A549 (cell line): ENCODE results near the gene TSEN34. TPM values are rescaled to one million over a fixed set of nuclear protein-coding genes. Genes with fewer than 3 reads are reported as not detected.

ENCODE experiments used
- ATAC-seq, 2 experiments: fragments of 200-7000 bp in 1 of 2; fragments of >200 bp in 1 of 2; cut with Nextera tagmentation in 1 of 2; cut with Tn5 transposase in 1 of 2; 3 replicates each; pipeline versions ENCODE4 v1.8.0 to v1.9.1; 2018 to 2020; ENCODE audit warnings: mild to moderate bottlenecking in 1 of 2, moderate library complexity in 1 of 2
- CTCF ChIA-PET: fragments of 300-600 bp; sonication (Branson Sonifier 250); formaldehyde crosslinking; extraction: SDS; loops from one replicate; lab custom pipeline; 2021; ENCODE audit warnings: antibody characterized with exemption, inconsistent platforms; lab: Yijun Ruan, JAX
- POLR2A ChIA-PET: fragments of 350-600 bp; formaldehyde crosslinking; extraction: SDS; loops from one replicate; lab custom pipeline; 2021; ENCODE audit warnings: antibody characterized with exemption, inconsistent platforms; lab: Yijun Ruan, JAX
- DNase-seq, 2 experiments: peaks; one replicate each; pipeline versions ENCODE4 v3.0.0 to v3.0.0-alpha.2; 2011 to 2016; ENCODE audit warnings: low read depth in 1 of 2, low spot score in 1 of 2
- FAIRE-seq: peaks from 2 replicates; lab custom pipeline; 2011; peaks lifted over from hg19 to GRCh38; lab: Jason Lieb, UNC
- H3K27ac ChIP-seq, 2 experiments: fragments of >200 bp; sonication (Bioruptor Twin); formaldehyde crosslinking; 3 replicates each; pipeline ENCODE4 v1.5.1; 2016 to 2017
- H3K4me1 ChIP-seq: fragments of >200 bp; sonication (Bioruptor Twin); formaldehyde crosslinking; 3 replicates; pipeline ENCODE4 v1.6.1; 2016
- H3K4me2 ChIP-seq: fragments of >200 bp; sonication (Bioruptor Twin); formaldehyde crosslinking; 3 replicates; pipeline ENCODE4 v1.6.1; 2016
- H3K4me3 ChIP-seq: fragments of >200 bp; sonication (Bioruptor Twin); formaldehyde crosslinking; 3 replicates; pipeline ENCODE4 v1.5.1; 2016
- H3K9me3 ChIP-seq: fragments of >200 bp; sonication (Bioruptor Twin); formaldehyde crosslinking; 3 replicates; pipeline ENCODE4 v1.6.1; 2016
- BHLHE40 ChIP-seq: IDR thresholded peaks from 2 replicates; pipeline ENCODE4 v1.6.1; 2012; ENCODE audit warnings: low read depth, low read length, inconsistent platforms
- EP300 ChIP-seq, 2 experiments: fragments of >200 bp; sonication (Bioruptor Twin); formaldehyde crosslinking; IDR thresholded peaks; 2 replicates in 1 of 2; 3 replicates in 1 of 2; pipeline ENCODE4 v1.6.1; 2016 to 2017
- FOSL2 ChIP-seq, 2 experiments: fragments of 450-650 bp in 1 of 2; fragments of >200 bp in 1 of 2; sonication (Bioruptor Twin) in 1 of 2; formaldehyde crosslinking; IDR thresholded peaks; 2 replicates each; pipeline versions ENCODE4 v1.5.0 to v1.6.1; 2016 to 2020; ENCODE audit warnings: mild to moderate bottlenecking in 1 of 2, moderate library complexity in 1 of 2
- HEYL ChIP-seq: fragments of 250-450 bp; sonication (Bioruptor Pico); IDR thresholded peaks from 2 replicates; pipeline ENCODE4 v1.8.0; 2021; ENCODE audit warnings: mild to moderate bottlenecking, moderate library complexity
- MAZ ChIP-seq: fragments of 150-350 bp; IDR thresholded peaks from 2 replicates; pipeline ENCODE4 v1.6.1; 2014; ENCODE audit warnings: antibody characterized with exemption, low read depth, low read length, borderline replicate concordance
- MYC ChIP-seq: IDR thresholded peaks from 2 replicates; pipeline ENCODE4 v1.6.1; 2012; ENCODE audit warnings: mild to moderate bottlenecking, inconsistent platforms, low read length, improper control_type of control experiment, borderline replicate concordance
- PHF8 ChIP-seq: fragments of 200-600 bp; sonication (generic); IDR thresholded peaks from 2 replicates; pipeline ENCODE4 v1.6.1; 2016; ENCODE audit warnings: low read depth, mild to moderate bottlenecking, antibody characterized with exemption, moderate library complexity, borderline replicate concordance
- POLR2A ChIP-seq: IDR thresholded peaks from 2 replicates; pipeline ENCODE4 v1.6.1; 2012; ENCODE audit warnings: mild to moderate bottlenecking, low read length
- POLR2AphosphoS2 ChIP-seq: conservative IDR thresholded peaks from 2 replicates; pipeline ENCODE4 v1.6.1; 2012; ENCODE audit warnings: low read length, improper control_type of control experiment, inconsistent platforms
- RFX5 ChIP-seq: fragments of 450-650 bp; IDR thresholded peaks from 2 replicates; pipeline ENCODE4 v1.7.1; 2014; ENCODE audit warnings: antibody characterized with exemption, mild to moderate bottlenecking, moderate library complexity
- ZFP36 ChIP-seq: fragments of 450-650 bp; IDR thresholded peaks from 2 replicates; pipeline ENCODE4 v1.6.1; 2014; ENCODE audit warnings: borderline replicate concordance; ENCODE audit not compliant: partially characterized antibody
- ZNF302 ChIP-seq: fragments of 250-450 bp; sonication (Bioruptor Pico); IDR thresholded peaks from 2 replicates; pipeline ENCODE4 v1.9.0; 2021; ENCODE audit warnings: inconsistent platforms, mild to moderate bottlenecking, moderate library complexity
- WGBS: methylation state at CpG from one replicate; pipeline ENCODE4 v1.1.6; 2017; ENCODE audit errors: missing lambda C conversion rate; 5-methylcytosine and 5-hydroxymethylcytosine counted together
- polyA plus RNA-seq, 4 experiments: library from polyadenylated mRNA; depleted of rRNA in 3 of 4; stranded (reverse); fragments of >200 nt; fragmentation: RNase III in 1 of 4; extraction: RNeasy Plus Mini Kit Qiagen cat#74134 plus additional on column Dnase treatment in 1 of 4; gene quantifications; 2 replicates in 3 of 4; 3 replicates in 1 of 4; pipeline ENCODE4 v1.2.3, GENCODE V29; 2011 to 2017
- TF ChIP-seq, protein P1 (sequence below): fragments of >200 bp; sonication (Bioruptor Twin); formaldehyde crosslinking; IDR thresholded peaks from 2 replicates; pipeline ENCODE4 v1.6.1; 2016
- TF ChIP-seq, protein P2 (sequence below): fragments of >200 bp; sonication (Bioruptor Twin); formaldehyde crosslinking; IDR thresholded peaks from 3 replicates; pipeline ENCODE4 v1.5.1; 2016

TSEN34 gene
- polyA plus RNA-seq, 2 of the 4 experiments (the other 2 are of a cell fraction), result 53.4 to 90.9 TPM

DNA sequence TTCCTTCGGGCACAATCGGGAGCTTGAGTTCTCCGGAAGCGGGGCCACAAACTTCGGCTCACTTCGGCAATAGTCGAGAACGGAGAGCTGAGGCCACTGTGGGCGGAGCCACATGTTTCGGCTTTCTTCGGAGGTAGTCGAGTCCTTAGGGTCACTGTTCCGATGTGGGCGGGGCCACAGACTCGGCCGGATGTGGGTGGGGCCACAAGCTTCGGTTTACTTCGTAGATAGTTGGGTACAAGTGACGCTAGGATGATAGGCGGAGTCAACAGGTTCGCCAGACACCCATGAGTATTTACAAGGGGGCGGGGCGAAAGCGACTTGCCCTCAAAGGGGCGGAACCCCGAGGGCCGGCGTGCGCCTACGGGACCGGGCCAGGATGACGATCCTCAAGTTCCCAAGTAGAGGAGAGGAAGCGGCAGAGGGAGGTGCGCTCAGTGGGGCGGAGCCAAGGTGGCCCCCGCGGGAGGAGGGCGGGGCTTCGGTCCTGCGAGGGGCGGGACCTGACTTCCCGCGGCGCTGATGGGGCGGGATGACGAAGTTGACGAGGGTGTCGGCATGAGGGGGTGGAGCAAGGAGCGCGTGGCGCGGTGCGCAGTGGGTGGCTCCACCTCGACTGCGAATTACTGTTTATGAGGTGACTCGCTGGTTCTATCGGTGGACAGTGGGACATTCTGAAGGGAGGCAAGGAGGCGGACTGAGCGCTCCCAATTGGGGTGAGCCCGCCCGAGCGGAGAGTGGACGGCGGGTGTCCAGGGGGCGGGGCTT, 1.2 kb upstream of the TSEN34 start (continued):
- TF ChIP-seq, protein P1, sequence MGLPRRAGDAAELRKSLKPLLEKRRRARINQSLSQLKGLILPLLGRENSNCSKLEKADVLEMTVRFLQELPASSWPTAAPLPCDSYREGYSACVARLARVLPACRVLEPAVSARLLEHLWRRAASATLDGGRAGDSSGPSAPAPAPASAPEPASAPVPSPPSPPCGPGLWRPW, result no peak
- TF ChIP-seq HEYL (no peak), RFX5 (peak; percentile 80; the same call in 1 of the 2 replicates), POLR2AphosphoS2 (no peak), PHF8 (peak; percentile 77; the same call in 1 of the 2 replicates), MAZ (peak; percentile 43; the same call in 1 of the 2 replicates), POLR2A (peak; percentile 51), BHLHE40 (no peak), EP300 (IDR thresholded peaks at IDR 0.05) (no peak)

DNA sequence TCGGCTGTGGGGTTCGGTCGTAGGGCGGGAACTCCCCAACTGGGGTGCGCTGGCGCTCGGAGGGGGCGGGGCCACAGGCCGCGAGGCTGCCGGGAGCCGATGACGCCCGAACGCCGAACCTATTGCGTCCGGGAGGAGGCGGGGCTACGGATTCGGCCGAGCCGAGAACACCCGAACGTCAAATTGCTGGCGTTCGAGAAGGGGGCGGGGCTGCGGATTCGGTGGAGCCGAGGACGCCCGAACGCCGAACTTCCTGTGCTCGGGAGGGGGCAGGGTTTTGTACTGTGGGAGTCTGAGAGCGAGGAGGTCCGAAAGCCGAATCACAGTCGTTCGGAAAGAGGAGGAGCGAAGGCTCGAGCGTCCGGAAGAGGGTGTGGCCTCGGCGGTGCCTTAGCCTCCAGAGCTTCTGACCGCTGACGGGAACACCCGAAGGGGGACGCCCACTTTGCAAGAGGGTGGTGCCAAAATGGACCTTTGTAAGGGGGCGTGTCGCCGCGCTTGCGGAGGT, 551 bp upstream of the TSEN34 start:
- no peak for TF ChIP-seq ZFP36
- no peak for TF ChIP-seq FOSL2 (IDR thresholded peaks at IDR 0.05)
- no peak for TF ChIP-seq FOSL2 (CRISPR knock-in tag; IDR thresholded peaks at IDR 0.05)
- peak; percentile 16 for TF ChIP-seq MYC
- TF ChIP-seq, protein P2, sequence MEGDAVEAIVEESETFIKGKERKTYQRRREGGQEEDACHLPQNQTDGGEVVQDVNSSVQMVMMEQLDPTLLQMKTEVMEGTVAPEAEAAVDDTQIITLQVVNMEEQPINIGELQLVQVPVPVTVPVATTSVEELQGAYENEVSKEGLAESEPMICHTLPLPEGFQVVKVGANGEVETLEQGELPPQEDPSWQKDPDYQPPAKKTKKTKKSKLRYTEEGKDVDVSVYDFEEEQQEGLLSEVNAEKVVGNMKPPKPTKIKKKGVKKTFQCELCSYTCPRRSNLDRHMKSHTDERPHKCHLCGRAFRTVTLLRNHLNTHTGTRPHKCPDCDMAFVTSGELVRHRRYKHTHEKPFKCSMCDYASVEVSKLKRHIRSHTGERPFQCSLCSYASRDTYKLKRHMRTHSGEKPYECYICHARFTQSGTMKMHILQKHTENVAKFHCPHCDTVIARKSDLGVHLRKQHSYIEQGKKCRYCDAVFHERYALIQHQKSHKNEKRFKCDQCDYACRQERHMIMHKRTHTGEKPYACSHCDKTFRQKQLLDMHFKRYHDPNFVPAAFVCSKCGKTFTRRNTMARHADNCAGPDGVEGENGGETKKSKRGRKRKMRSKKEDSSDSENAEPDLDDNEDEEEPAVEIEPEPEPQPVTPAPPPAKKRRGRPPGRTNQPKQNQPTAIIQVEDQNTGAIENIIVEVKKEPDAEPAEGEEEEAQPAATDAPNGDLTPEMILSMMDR, result no peak
- FAIRE-seq, result peak; percentile 96
- CTCF ChIA-PET, result interaction anchor here (1.2 to 17.2 kb wide), 4 partner anchors 9 to 75 kb away, joined by 3 to 295 read pairs (median 6); partner anchors contain the start of gene TMC4

DNA sequence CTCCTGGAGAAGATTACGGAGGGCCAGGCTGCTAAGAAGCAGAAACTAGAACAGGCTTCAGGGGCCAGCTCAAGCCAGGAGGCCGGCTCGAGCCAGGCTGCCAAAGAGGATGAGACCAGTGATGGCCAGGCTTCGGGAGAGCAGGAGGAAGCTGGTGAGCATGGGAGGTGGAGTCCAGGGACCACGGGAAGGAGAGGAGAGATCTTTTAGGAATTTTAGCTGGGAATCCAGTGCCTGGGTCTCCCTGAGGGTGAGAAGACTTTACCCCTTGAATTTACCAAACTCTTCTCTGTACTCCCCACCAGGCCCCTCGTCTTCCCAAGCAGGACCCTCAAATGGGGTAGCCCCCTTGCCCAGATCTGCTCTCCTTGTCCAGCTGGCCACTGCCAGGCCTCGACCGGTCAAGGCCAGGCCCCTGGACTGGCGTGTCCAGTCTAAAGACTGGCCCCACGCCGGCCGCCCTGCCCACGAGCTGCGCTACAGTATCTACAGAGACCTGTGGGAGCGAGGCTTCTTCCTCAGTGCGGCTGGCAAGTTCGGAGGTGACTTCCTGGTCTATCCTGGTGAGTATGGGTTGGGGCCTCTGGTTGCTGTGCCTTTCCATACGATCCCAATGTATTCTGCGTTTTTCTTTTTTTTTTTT, 824 bp downstream of the TSEN34 start:
- POLR2A ChIA-PET, result interaction anchor here (3.3 to 5.0 kb wide), 3 partner anchors 9 to 18 kb away, joined by 33 to 132 read pairs (median 55); partner anchors contain the start of gene RPS9
- no peak for FAIRE-seq
- Histone ChIP-seq H3K4me3 (peak overlapping the region; percentile 80), H3K9me3 (no peaks in the 10 kb centered on the region), H3K27ac (peak overlapping the region; percentile 91 to 94), H3K4me2 (peak overlapping the region; percentile 89), H3K4me1 (peaks cover 20% of the 10 kb centered on the region)
- no peak for DNase-seq
- TF ChIP-seq POLR2A (no peak), ZNF302 (CRISPR knock-in tag) (no peak)
- TF ChIP-seq, protein P2, result no peak
- WGBS, result 65% methylated on average over 19 of the region's 19 CpGs
- CTCF ChIA-PET, result interaction anchor here (1.2 to 17.2 kb wide), 6 partner anchors 8 to 74 kb away, joined by 3 to 295 read pairs (median 6); partner anchors contain the start of gene TMC4
- ATAC-seq, result no peak

More for the DNA sequence above, 551 bp upstream of the TSEN34 start:
- H3K4me1 ChIP-seq, result peaks cover 23% of the 10 kb centered on the region
- ATAC-seq, result peak; percentile 57 to 81
- H3K4me2 ChIP-seq, result peak overlapping the region; percentile 89; the same call in 2 of the 3 replicates
- peak overlapping the region; percentile 91 to 94 for H3K27ac ChIP-seq
- 3% methylated on average over 38 of the region's 56 CpGs for WGBS
- peak overlapping the region; percentile 80 for H3K4me3 ChIP-seq
- DNase-seq, result peak; percentile 84 to 100
- H3K9me3 ChIP-seq, result no peaks in the 10 kb centered on the region
- POLR2A ChIA-PET, result interaction anchor here (0.6 to 5.0 kb wide), 9 partner anchors 10 to 273 kb away, joined by 3 to 132 read pairs (median 19); partner anchors contain the start of genes CNOT3, LENG8, LENG9 and PRPF31
